GM15510 (cell line): ENCODE results near the gene CTSV.

ENCODE experiments used
- POLR2A ChIP-seq: IDR thresholded peaks from 3 replicates; pipeline ENCODE4 v1.6.1; 2011; ENCODE audit warnings: borderline replicate concordance; ENCODE audit not compliant: insufficient read length; ENCODE audit errors: extremely low read depth

The CTSV gene

GRCh38 chr9:97038611-97039513 is at the start of gene CTSV:
Gene CTSV, minus strand, starts transcription at chr9:97039142. Its CDS starts 1,099 bp downstream, at chr9:97038043.
- TF ChIP-seq POLR2A: no peak

GRCh38 chr9:97078362-97078761 is 39.4 kb upstream of the CTSV start:
- TF ChIP-seq POLR2A: no peak

GRCh38 chr9:97077452-97078295 is 38.7 kb upstream of the CTSV start:
- no peak for TF ChIP-seq POLR2A

- no peak for TF ChIP-seq POLR2A
Measured at GRCh38 chr9:97076238-97076637, 37.3 kb upstream of the CTSV start.

GRCh38 chr9:97075289-97075985 is 36.5 kb upstream of the CTSV start:
- no peak for TF ChIP-seq POLR2A

GRCh38 chr9:97073506-97073905 is 34.6 kb upstream of the CTSV start:
- no peak for TF ChIP-seq POLR2A

GRCh38 chr9:97072285-97072776 is 33.4 kb upstream of the CTSV start:
- no peak for TF ChIP-seq POLR2A

GRCh38 chr9:97067490-97067889 is 28.5 kb upstream of the CTSV start:
- TF ChIP-seq POLR2A: no peak

- no peak for TF ChIP-seq POLR2A
Measured at GRCh38 chr9:97064176-97064575, 25.2 kb upstream of the CTSV start.

- no peak for TF ChIP-seq POLR2A
Measured at GRCh38 chr9:97060796-97061195, 21.9 kb upstream of the CTSV start.

- no peak for TF ChIP-seq POLR2A
Measured at GRCh38 chr9:97059626-97060025, 20.7 kb upstream of the CTSV start.

- no peak for TF ChIP-seq POLR2A
Measured at GRCh38 chr9:97057651-97058050, 18.7 kb upstream of the CTSV start.

- TF ChIP-seq POLR2A: no peak
Measured at GRCh38 chr9:97053717-97054116, 14.8 kb upstream of the CTSV start.

GRCh38 chr9:97052735-97053134 is 13.8 kb upstream of the CTSV start:
- no peak for TF ChIP-seq POLR2A

GRCh38 chr9:97046228-97046627 is 7.3 kb upstream of the CTSV start:
- no peak for TF ChIP-seq POLR2A
